ENCODE measurements around the gene ATP8B4.
A peak's percentile ranks its signal among the peaks of the same experiment; 100 is the strongest.
"Not testable (repeated sequence)": the region's sequence is repeated elsewhere in the genome, so short reads cannot be mapped to it uniquely, and the experiment has no call there.

Gene ATP8B4

GRCh38 chr15:50146632-50147031, 27.6 kb upstream of the ATP8B4 start:
- ATAC-seq (replicated peaks), result no peak
- peaks cover 2 to 12% of the 10 kb centered on the region in 2 donors for H3K36me3 Mint-ChIP-seq
- peaks cover 15 to 16% of the 10 kb centered on the region in 2 donors for H3K4me1 Mint-ChIP-seq
- H3K27ac Mint-ChIP-seq, result no peak overlapping the region
- DNase-seq, result no peak
- peaks cover 6 to 12% of the 10 kb centered on the region in 2 donors for H3K9me3 Mint-ChIP-seq
- H3K27me3 Mint-ChIP-seq, result no peaks in the 10 kb centered on the region
- H3K4me3 Mint-ChIP-seq, result no peak overlapping the region

- no peak for DNase-seq
- Mint-ChIP-seq H3K4me1 (peaks cover 16 to 17% of the 10 kb centered on the region in 2 donors), H3K4me3 (no peak overlapping the region), H3K27ac (no peak overlapping the region), H3K9me3 (peaks cover 6 to 12% of the 10 kb centered on the region in 2 donors), H3K27me3 (no peaks in the 10 kb centered on the region), H3K36me3 (peaks cover 2 to 12% of the 10 kb centered on the region in 2 donors)
- ATAC-seq (replicated peaks), result peak; percentile 51 to 60
Observed at GRCh38 chr15:50145451-50145872, 26.4 kb upstream of the ATP8B4 start.

GRCh38 chr15:50144341-50145120, 25.5 kb upstream of the ATP8B4 start:
- peak; percentile 29 to 69 for ATAC-seq (replicated peaks)
- no peak for DNase-seq
- no peaks in the 10 kb centered on the region for H3K27me3 Mint-ChIP-seq
- no peak overlapping the region for H3K4me3 Mint-ChIP-seq
- peaks cover 16 to 17% of the 10 kb centered on the region in 2 donors for H3K4me1 Mint-ChIP-seq
- peak overlapping the region; percentile 72 for H3K27ac Mint-ChIP-seq
- H3K9me3 Mint-ChIP-seq, result peaks cover 6 to 12% of the 10 kb centered on the region in 2 donors
- peaks cover 2 to 12% of the 10 kb centered on the region in 2 donors for H3K36me3 Mint-ChIP-seq

GRCh38 chr15:50143255-50143860, 24.3 kb upstream of the ATP8B4 start:
- Mint-ChIP-seq H3K4me3 (no peak overlapping the region), H3K36me3 (peaks cover 2 to 12% of the 10 kb centered on the region in 2 donors), H3K27ac (peak overlapping the region; percentile 72), H3K9me3 (peaks cover 6 to 12% of the 10 kb centered on the region in 2 donors), H3K27me3 (no peaks in the 10 kb centered on the region), H3K4me1 (peaks cover 16 to 17% of the 10 kb centered on the region in 2 donors)
- no peak for DNase-seq
- no peak for ATAC-seq (replicated peaks)

GRCh38 chr15:50141856-50142255, 22.8 kb upstream of the ATP8B4 start:
- Mint-ChIP-seq H3K27ac (no peak overlapping the region), H3K27me3 (no peaks in the 10 kb centered on the region), H3K4me1 (peaks cover 16 to 18% of the 10 kb centered on the region in 2 donors), H3K9me3 (peaks cover 6 to 12% of the 10 kb centered on the region in 2 donors), H3K4me3 (no peak overlapping the region), H3K36me3 (peaks cover 2 to 12% of the 10 kb centered on the region in 2 donors)
- no peak for DNase-seq
- ATAC-seq (replicated peaks), result no peak

- peaks cover 2 to 15% of the 10 kb centered on the region in 2 donors for H3K36me3 Mint-ChIP-seq
- no peaks in the 10 kb centered on the region for H3K27me3 Mint-ChIP-seq
- no peak overlapping the region for H3K4me3 Mint-ChIP-seq
- ATAC-seq (replicated peaks) (no peak), DNase-seq (no peak)
- peak overlapping the region; percentile 22 for H3K27ac Mint-ChIP-seq
- peaks cover 6 to 12% of the 10 kb centered on the region in 2 donors for H3K9me3 Mint-ChIP-seq
- H3K4me1 Mint-ChIP-seq, result peaks cover 21 to 25% of the 10 kb centered on the region in 2 donors
Observed at GRCh38 chr15:50140983-50141382, 21.9 kb upstream of the ATP8B4 start.

GRCh38 chr15:50140098-50140497, 21.1 kb upstream of the ATP8B4 start:
- no peak overlapping the region for H3K27ac Mint-ChIP-seq

GRCh38 chr15:50138391-50138790, 19.4 kb upstream of the ATP8B4 start:
- Mint-ChIP-seq H3K4me3 (no peak overlapping the region), H3K4me1 (peaks cover 25 to 28% of the 10 kb centered on the region in 2 donors), H3K36me3 (peaks cover 0 to 2% of the 10 kb centered on the region in 2 donors), H3K9me3 (peaks cover 0 to 1% of the 10 kb centered on the region in 2 donors), H3K27ac (no peak overlapping the region), H3K27me3 (no peaks in the 10 kb centered on the region)
- DNase-seq (no peak), ATAC-seq (replicated peaks) (no peak)

More at GRCh38 chr15:50140098-50140497, 21.1 kb upstream of the ATP8B4 start:
- Mint-ChIP-seq H3K9me3 (peaks cover 6 to 12% of the 10 kb centered on the region in 2 donors), H3K4me3 (no peak overlapping the region), H3K36me3 (peaks cover 2 to 15% of the 10 kb centered on the region in 2 donors), H3K27me3 (no peaks in the 10 kb centered on the region), H3K4me1 (peaks cover 24 to 32% of the 10 kb centered on the region in 2 donors)
- ATAC-seq (replicated peaks), result no peak
- no peak for DNase-seq

GRCh38 chr15:50137893-50138292, 18.9 kb upstream of the ATP8B4 start:
- H3K4me1 Mint-ChIP-seq, result peaks cover 25 to 28% of the 10 kb centered on the region in 2 donors
- H3K36me3 Mint-ChIP-seq, result peaks cover 0 to 2% of the 10 kb centered on the region in 2 donors
- H3K27ac Mint-ChIP-seq, result no peak overlapping the region

GRCh38 chr15:50137330-50137761, 18.3 kb upstream of the ATP8B4 start:
- H3K27ac Mint-ChIP-seq, result peak overlapping the region; percentile 75
- peaks cover 4% of the 10 kb centered on the region in 2 donors for H3K9me3 Mint-ChIP-seq
- H3K4me3 Mint-ChIP-seq, result no peak overlapping the region
- H3K27me3 Mint-ChIP-seq, result no peaks in the 10 kb centered on the region
- peak; percentile 7 to 13 for ATAC-seq (replicated peaks)
- H3K4me1 Mint-ChIP-seq, result peaks cover 25 to 28% of the 10 kb centered on the region in 2 donors
- H3K36me3 Mint-ChIP-seq, result peaks cover 0 to 2% of the 10 kb centered on the region in 2 donors
- DNase-seq, result no peak

More at GRCh38 chr15:50137893-50138292, 18.9 kb upstream of the ATP8B4 start:
- no peak overlapping the region for H3K4me3 Mint-ChIP-seq
- DNase-seq (no peak), ATAC-seq (replicated peaks) (no peak)
- peaks cover 0 to 1% of the 10 kb centered on the region in 2 donors for H3K9me3 Mint-ChIP-seq
- no peaks in the 10 kb centered on the region for H3K27me3 Mint-ChIP-seq

GRCh38 chr15:50135031-50135551, 16.1 kb upstream of the ATP8B4 start:
- Mint-ChIP-seq H3K36me3 (peaks cover 0 to 2% of the 10 kb centered on the region in 2 donors), H3K9me3 (peaks cover 4 to 6% of the 10 kb centered on the region in 2 donors), H3K4me1 (peaks cover 25 to 27% of the 10 kb centered on the region in 2 donors), H3K27ac (peak overlapping the region; percentile 95), H3K27me3 (no peaks in the 10 kb centered on the region), H3K4me3 (peak overlapping the region; percentile 54 to 59)
- DNase-seq (peak; percentile 63), ATAC-seq (replicated peaks) (peak; percentile 76 to 81)

GRCh38 chr15:50134524-50135024, 15.5 kb upstream of the ATP8B4 start:
- DNase-seq (peak; percentile 53), ATAC-seq (replicated peaks) (peak; percentile 87)
- Mint-ChIP-seq H3K4me3 (peak overlapping the region in 1 of 2 donors; percentile 3), H3K9me3 (peaks cover 4 to 6% of the 10 kb centered on the region in 2 donors), H3K36me3 (peaks cover 0 to 2% of the 10 kb centered on the region in 2 donors), H3K4me1 (peaks cover 25 to 30% of the 10 kb centered on the region in 2 donors), H3K27me3 (no peaks in the 10 kb centered on the region), H3K27ac (peak overlapping the region; percentile 95)

- H3K27ac Mint-ChIP-seq; H3K9me3 Mint-ChIP-seq; H3K36me3 Mint-ChIP-seq; H3K27me3 Mint-ChIP-seq; DNase-seq; ATAC-seq (replicated peaks): not testable (repeated sequence)
- Mint-ChIP-seq H3K4me1 (peaks cover 25 to 31% of the 10 kb centered on the region in 2 donors), H3K4me3 (peak overlapping the region in 1 of 2 donors; percentile 17)
Observed at GRCh38 chr15:50132251-50132984, 13.4 kb upstream of the ATP8B4 start.

Data from stimulated activated naive B cell treated with anti-CD40 and anti-IgM and Interleukin-4, amounts not matched to agents 10 μg/mL and 1 μg/mL and 100 μg/mL, for 72 hours (primary cell).